HG02623 (cell line): ENCODE results near the gene TSSK6.

Experiments
- ATAC-seq: cut with Tn5 transposase; IDR thresholded peaks from one replicate; pipeline ENCODE4 v1.9.1; 2021; ENCODE audit warnings: moderate library complexity; ENCODE audit not compliant: unreplicated experiment

Gene TSSK6

GRCh38 chr19:19465436-19466070, 49.8 kb downstream of the TSSK6 start:
- ATAC-seq = no peak

- ATAC-seq = no peak
These were observed 50.8 kb downstream of the TSSK6 start for GRCh38 chr19:19464339-19465098.
